NCI-H1092 treated with DMSO at 0.1 percent for 48 hours (cell line): ENCODE results near the gene BIK.
A peak's percentile ranks its signal among the peaks of the same experiment; 100 is the strongest.
"Not testable (repeated sequence)": the region's sequence is repeated elsewhere in the genome, so short reads cannot be mapped to it uniquely, and the experiment has no call there.

Experiments
- DNase-seq: peaks from one replicate; lab custom pipeline; 2025; lab: John Stamatoyannopoulos, UW

BIK gene, protein sequence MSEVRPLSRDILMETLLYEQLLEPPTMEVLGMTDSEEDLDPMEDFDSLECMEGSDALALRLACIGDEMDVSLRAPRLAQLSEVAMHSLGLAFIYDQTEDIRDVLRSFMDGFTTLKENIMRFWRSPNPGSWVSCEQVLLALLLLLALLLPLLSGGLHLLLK

DNA sequence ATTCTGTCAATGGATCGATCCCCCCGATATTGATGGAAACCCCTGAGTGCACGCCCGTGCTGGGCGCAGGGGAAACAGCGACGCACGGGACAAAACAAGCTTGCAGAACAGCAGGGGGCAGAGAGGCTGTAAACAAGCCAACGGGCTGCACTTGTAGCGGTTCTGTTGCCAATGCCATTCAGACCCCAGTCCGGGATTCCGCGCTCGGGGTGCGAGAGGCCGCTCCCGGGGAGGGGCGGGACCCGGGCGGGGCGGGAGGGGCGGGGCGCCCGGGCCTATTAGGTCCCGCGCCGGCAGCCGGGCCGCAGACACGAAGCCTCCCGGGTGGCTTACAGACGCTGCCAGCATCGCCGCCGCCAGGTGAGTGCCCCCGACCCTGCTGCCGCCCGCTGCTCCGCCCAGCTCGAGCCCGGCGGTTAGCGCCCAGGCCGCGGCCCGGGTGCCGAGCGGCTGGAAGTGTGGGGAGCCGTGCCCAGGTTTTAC lies at the start of gene BIK:
BIK (plus strand) TSS at position 307 of the 483 bp plus-strand sequence. CDS start 13,273 bp downstream, outside the sequence.
- no peak for DNase-seq

DNA sequence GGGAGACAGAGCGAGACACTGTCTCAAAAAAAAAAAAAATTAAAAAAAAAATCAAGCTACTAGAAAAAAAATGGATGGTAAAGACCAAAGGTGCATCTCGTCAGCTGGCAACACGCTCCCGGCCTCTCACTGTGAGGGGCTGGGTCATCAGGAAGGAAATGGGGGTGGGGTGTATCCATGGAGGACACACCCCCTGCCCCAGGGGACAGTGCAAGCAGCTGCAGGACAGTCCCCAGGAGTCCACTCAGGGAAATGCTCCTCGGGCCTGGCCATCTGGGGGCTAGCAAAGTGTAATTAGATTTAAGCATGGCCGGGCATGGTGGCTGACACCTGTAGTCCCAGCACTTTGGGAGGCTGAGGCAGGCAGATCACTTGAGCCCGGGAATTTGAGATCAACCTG lies 44.4 kb upstream of the BIK start:
- DNase-seq: no peak

DNA sequence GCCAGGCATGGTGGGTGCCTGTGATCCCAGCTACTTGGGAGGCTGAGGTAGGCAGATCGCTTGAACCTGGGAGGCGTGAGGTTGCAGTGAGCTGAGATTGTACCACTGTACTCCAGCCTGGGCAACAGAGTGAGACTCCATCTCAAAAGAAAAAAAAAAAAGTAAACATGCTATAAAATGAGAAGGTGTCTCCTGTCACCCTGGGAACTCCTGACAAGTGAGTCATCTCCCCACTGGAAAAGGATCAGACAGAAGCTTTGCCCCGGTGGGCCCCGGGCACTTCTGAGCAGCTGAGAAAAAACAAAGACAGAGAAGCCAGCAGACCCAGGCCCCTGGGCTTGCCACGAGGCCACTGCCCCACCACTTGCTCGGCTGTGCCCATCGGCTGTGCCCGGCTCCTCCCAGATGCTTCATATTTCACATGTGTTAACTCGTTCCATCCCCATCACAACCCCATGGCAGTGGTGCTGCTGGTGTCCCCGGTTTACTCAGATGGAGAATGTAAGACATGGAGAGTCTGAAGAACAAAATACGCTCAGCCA lies 43.6 kb upstream of the BIK start:
- no peak for DNase-seq

DNA sequence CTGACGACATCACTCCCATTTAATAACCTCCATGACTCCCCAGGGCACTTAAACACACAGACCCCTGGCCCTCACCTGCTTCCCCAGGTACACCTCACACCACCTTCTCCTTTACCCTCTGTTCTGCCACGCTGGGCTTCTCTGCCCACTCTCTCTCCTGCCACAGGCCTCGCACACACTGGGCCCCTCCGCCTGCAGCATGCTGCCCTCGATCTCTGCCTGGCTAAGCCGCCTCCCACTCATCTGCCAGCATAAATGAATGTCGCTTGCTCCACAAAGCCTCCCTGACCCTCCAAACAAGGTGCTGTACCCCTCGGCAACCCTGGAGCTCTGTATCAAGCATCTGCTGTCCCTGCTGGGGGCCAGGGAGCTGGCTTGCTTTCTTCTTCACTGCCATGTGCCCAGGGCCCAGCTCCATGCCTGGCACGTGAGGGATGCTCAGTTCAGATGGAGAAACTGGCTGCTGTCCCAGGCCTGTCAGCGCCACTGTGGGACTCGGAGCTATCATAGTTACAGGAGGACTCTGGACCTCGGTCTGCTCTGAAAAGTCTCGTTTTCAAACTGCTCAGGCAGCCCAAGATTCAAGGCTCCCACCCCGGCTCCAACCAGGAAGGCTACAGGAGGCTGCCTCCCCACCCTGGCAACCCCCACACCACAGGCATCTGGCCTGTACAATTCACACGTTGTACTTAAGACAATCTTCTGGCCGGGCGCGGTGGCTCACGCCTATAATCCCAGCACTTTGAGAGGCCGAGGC lies 33.3 kb upstream of the BIK start:
- DNase-seq: no peak

DNA sequence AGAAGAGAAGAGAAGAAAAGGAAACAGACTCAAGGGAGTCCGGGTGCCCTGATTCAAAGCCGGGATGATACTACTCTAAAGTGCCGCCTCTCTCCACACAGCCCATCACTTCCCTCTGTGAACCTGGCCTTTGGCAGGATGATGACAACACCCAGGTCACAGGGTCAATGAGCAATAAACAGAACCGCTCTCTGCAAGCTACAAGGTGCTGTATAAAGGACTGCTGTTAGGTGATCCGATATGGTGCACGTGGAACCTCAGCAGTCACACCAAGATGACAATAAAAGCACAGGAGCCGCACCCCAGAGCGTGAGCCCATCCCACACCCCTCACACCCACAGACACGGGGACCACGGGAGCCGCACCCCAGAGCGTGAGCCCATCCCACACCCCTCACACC lies 32.0 kb upstream of the BIK start:
- DNase-seq: no peak

DNA sequence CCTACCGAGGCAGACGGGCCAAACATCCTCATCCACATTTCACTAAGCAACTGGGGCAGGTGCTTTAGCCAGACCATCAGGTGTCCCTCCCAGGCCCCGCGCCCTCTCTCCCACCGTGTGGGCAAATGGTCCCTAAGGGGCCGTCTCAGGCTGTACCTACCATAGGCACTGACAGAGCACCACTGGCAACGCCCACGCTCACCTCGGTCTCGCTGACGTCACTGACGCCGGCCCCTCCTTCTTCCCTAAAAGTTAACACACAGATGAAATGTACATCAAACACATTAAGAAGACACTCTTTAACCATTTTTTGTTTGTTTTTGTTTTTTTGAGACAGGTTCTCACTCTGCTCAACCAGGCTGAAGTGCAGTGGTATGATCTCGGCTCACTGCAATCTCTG lies 30.8 kb upstream of the BIK start:
- DNase-seq: no peak

DNA sequence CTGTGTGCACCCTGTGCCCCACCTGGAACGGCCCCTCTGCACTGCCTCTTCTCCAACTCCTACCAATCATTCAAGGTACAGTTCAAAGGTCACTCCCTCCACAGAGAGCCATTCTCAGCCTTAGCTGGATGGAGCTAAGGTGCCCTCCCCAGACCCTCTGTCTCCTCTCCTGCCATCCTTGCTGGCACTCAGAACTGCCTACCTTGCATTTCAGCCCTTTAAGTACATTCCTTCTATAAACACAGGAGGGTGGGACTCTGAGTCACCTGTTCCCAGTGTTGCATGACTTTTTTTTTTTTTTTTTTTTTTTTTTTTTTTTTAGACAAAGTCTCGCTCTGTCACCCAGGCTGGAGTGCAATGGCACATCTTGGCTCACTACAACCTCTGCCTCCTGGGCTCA lies 29.9 kb upstream of the BIK start:
- DNase-seq: no peak

DNA sequence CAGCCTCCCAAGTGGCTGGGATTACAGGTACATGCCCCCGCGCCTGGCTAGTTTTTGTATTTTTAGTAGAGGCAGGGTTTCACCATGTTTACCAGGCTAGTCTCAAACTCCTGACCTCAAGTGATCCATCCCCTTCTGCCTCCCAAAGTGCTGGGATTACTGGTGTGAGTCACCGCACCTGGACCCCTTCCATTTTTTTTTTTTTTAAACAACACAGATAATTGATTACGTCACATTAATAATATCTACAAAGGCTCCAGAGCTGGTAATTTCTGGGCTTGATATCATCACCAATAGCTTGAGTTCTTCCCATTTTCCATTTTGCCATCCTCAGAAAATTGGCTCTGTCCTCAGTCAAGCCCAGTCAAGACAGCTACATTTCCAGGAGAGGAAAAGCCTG lies 28.6 kb upstream of the BIK start:
- no peak for DNase-seq

DNA sequence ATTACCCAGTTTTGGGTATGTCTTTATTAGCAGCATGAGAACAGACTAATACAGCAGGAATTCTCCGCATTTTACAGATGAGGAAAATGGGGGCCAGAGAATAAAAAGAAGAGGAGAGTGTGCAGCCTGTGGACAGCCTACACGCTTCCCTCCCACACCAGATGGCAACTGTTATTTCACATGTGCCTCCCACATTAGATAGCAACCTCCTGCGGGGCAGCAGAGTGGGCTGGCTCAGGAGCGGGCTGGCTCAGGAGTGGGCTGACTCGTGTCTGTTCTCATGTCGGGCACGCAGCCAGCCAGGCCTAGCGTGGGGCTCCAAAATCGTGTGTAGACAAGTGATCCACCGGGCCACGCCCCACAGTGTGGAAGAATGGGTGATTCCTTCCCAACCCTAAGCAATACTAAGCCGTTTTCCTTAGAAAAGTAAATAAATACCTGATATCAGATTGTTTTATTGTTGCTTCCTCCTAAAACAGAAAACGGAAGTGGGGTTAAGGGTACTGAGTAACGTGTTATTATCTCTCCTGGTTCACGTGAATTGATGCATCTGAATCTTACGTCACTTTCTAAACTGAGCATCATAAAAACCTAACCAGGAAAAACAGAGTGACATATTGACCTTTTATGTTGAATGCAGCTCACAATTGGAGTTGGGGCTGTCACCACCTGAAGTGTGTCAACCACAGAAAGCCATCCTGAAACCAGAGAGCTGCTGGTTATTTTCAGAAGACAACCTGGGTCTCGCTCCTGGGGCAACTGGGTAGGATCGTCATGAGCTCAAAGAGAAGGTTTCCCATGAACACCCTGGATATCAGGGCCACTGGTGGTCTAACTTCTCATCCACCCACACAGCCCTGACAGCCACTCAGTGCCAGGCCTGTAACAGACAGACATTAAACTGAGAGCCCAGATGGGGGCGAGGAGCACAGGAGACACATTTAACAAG lies 24.6 kb upstream of the BIK start:
- DNase-seq: no peak

DNA sequence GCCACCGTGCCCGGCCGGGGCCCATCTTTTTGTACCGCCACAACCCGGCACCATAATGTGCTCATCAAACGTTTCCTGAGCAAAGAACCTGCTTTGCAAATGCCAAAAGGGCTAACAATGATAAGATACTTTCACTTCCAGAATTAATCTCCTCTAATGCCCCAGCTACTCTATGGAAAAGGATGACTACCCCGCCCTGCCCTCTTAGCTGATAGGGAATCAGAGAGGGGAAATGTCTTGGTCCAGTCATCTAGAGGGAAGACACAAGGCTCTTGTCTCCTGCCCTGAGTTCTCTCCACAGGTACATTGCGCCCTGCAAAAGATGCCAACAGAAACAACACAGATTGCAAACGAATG lies 21.9 kb upstream of the BIK start:
- no peak for DNase-seq

DNA sequence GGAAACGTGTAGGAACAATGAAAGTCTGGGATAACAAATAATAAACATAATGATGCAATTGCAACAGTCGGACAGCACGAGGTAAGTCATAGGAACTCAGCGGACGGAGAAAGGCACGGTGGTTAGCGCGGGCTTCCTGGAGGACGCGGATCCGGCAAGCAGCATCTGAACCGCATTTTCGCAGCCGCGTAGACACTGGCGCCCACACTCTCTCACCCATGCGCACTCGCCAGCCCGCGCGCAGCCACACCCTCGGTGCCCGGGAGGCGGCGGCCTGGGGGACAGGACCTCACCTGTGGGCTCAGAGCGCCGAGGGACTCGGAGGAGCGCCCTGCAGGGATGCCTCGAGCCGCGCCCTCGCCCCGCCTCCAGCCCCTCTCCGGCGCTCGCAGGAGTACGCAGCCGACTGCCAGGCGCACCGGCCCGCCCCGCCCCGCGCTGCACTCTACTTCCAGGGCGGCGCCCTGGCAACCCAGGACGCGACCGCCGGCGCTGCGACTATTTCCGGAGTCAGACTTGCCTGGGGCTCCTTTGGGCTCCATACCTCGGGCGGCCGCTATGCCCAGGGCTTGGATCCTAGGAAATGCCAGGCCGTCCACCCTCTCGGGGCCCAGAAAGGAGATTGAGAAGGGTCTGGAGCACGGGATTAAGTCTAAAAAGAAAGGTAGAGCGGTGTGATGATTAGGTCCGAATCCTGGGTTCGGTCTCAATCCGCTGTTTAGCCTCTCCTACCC lies 21.4 kb upstream of the BIK start, which contains the start of gene TTLL1:
TTLL1 (minus strand) TSS at position 408 of the 734 bp plus-strand sequence. CDS start 13,805 bp downstream, outside the sequence.
- peak; percentile 39 for DNase-seq

DNA sequence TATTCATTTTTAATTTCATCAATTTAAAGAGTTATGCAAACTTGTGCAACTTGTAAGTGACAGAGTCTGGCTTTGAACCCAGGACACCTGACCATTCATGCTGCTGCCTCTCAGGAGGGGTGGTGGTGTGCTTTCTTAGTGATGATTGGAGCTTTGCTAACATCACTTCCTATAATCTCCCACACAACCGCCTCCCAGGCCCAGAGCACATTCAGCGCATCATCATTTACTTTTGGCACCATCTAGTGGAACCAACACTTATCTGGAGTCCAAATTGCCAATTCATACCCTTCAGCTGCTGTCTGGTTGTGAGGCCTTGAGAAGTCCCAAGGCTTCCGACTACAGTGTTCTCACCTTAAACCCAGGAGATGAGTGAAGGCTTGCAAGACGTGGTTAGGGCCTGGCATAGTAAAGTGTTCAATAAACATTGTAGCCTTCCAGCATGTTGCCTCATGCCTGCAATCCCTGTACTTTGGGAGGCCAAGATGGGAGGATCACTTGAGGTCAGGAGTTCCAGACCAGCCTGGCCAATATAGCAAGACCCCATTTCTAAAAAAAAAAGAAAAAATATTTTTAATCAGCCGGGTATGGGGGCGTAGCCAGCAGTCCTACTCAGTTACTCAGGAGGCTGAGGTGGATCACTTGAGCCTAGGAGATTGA lies 20.3 kb upstream of the BIK start:
- DNase-seq: peak; percentile 37

DNA sequence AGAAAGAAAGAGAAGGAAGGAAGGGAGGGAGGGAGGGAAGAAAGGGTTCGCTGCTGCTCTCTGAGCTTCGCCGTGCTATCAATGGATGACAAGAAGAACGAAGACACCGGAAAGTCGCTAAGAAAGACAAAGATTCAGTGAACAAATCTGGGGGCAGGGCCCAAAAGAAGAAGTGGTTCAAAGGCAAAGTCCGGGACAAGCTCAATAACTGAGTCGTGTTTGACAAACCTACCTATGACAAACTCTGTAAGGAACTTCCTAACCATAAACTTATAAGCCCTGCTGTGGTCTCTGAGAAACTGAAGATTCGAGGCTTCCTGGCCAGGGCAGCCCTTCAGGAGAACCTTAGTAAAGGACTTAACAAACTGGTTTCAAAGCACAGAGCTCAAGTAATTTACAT lies 18.5 kb upstream of the BIK start:
- DNase-seq: no peak

DNA sequence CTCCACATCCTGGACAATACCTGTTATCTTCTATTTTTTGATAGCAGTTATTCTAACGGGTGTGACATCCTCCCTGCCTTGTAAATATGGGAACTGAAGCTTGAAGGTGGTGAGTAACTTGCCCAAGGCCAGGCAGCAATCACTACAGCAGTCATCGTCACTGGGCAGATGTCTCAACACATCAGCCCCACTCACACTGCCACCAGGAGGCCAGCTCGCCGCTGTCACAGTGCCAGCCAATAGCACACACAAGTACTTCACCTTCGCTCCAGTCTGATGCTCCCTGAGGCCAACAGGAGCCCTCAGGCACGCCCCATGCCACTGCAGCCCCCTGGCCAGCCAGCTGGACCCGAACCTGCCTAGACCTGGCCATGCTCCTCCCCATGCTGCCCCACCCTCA lies 16.5 kb upstream of the BIK start:
- DNase-seq: no peak

DNA sequence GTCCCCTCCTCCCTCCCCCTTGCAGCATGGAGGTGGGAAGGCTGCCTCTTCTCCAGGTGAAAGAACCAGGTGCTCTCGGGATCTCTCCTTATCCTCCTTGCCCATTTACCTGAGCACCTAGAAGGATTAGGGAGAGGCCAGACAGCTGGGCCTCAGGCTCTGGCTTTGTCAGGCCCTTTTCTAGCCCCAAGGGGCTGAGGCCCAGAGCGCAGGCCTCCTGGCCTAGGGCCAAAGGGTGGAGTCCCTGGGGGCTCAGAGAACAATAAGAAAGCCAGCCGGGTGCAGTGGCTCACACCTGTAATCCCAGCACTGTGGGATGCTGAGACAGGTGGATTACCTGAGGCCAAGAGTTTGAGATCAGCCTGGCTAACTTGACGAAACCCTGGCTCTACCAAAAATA lies 16.0 kb upstream of the BIK start:
- no peak for DNase-seq

DNA sequence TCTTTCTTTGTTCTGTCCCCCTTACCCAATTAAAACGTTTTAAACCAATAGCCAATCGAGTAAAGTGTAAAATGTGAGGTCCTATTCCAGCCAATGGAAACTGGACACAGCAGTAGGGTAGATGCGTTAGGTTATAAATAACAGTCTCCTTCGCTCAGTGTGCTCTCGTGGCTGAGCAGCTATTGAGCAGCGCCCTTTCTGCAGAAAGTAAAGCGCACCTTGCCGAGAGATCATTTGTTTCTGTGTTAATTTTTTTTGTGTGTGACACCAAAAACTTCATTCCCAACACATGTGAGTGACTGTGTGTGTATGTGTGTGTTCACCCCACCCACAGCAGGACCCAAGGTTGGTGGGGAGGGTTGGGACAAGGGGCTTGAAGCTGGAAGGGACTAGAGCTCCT lies 14.1 kb upstream of the BIK start:
- DNase-seq: no peak

DNA sequence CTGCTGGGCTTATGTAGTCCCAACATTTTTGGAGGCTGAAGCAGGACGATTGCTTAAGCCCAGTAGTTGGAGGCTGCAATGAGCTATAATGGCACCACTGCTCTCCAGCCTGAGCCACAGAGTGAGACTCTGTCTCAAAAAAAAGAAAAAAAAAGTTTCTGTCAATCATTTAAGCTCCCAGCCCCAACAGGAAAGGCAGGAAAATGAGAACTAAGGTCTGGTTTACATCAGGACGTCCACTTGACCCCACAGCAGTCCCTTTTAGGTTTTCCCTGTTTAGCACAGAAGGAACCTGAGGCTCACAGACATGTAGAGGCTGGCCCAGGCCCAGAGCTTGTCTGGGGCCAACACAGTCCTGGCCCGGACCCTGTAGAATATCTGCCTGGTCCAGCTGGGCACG lies 12.2 kb upstream of the BIK start:
- DNase-seq: no peak

DNA sequence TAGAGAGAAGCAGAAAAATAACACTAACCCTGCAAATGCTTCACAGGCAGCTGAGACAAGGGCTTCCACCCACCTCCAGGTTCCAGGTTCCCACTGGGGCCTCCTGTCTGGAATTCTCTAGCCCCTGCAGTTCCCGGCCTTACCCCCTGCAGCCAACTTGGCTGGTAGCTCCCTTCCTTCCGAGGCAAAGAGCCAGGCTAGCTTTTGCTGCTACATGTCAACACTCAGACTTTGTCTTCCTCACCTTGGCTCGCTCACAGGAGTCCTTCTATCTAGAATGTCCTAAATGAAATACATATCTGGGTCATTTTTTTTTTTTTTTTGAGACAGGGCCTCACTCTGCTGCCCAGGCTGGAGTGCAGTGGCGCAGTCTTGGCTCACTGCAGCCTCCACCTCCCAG lies 11.5 kb upstream of the BIK start:
- no peak for DNase-seq

DNA sequence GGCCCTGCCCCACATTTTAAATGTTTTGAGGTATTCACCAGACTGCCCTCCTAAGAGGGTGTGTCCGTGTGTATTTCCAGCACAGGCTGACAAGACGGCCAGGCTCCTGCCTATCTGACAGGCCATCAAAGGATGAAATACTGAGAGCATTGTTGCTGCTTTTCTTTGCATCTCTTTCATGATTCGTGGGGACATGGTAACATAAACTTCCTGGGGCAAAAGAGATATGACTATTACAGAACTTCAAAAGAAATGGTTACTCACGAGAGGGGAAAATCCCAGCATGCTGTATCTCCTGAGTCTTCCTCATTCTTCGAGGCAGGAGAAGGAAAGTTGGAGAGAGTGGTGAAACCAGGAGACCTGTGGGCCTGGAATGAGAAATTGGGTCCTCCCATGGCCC lies 10.3 kb upstream of the BIK start:
- no peak for DNase-seq

DNA sequence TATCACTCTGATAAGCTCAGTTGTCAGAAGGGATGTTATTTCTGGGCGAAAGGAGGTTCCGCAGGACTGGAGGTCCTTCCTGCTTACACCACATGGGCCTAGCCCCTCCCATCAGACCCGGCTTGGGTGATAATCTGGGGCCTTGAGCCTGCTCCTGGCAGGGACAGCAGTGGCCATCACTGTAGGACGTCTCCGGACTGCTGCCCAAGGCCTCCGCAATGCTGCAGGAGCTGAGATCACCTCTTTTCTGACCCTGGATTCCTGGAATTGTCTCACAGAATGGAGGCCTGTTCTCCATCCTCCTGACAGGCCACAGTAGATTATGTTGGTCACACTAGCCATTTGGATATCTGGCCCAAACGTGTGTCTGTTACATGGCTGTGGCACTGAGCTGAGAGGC lies 9.2 kb upstream of the BIK start:
- DNase-seq: no peak

DNA sequence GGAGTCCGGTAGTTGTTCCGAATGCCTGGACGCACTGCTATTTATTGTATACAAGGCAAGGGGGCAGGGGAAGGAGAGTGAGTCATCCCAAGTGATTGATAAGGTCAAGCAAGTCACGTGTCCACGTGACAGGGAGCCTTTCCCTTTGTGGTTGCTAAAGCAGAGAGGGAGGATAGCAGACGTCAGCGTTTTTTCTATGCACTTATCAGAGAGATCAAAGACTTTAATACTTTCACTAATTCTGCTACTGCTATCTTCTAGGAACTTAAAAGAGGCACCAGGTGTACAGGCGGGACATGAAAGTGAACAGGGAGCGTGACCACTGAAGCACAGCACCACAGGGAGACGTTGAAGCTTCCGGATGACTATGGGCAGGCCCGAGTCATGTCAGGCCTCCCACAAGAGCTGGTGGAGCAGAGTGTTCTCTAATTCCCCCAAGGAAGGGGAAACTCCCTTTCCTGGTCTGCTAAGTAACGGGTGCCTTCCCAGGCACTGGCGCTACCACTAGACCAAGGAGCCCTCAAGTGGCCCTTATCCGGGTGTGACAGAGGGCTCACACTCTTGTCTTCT lies 6.4 kb upstream of the BIK start:
- not testable (repeated sequence) for DNase-seq
